ENCODE results near the gene SRPK1. TPM values are rescaled to one million over a fixed set of nuclear protein-coding genes. Genes with fewer than 3 reads are reported as not detected.

SRPK1 gene
- total RNA-seq, 1 donor from 2014 or later, result 55.4 TPM

DNA sequence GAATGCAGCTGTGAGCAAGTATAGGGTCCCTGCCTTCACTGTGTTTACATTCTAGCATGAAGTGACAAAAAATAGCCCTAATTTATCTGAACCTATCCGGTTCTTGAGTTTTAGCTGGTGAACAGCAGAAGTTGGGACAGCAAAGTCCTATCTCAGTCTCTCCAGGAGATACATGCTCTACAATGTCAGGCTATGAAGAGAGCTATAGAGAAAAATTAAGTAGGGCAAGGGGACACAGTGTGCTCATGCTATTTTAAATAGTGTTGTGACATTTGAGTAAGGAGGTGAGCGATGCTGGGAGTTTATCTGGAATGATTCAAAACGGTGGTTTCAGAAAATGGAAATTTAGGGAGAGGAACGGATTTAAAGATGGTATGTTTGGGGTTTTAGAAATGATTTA is 20.4 kb downstream of the SRPK1 start:
- no peak for DNase-seq (ENCODE audit: low spot score)

- no peak for DNase-seq (ENCODE audit: low spot score)
Measured at GRCh38 chr6:35898003-35898402, 22.9 kb downstream of the SRPK1 start.

GRCh38 chr6:35897486-35897885 is 23.4 kb downstream of the SRPK1 start:
- DNase-seq (ENCODE audit: low spot score), result no peak

DNA sequence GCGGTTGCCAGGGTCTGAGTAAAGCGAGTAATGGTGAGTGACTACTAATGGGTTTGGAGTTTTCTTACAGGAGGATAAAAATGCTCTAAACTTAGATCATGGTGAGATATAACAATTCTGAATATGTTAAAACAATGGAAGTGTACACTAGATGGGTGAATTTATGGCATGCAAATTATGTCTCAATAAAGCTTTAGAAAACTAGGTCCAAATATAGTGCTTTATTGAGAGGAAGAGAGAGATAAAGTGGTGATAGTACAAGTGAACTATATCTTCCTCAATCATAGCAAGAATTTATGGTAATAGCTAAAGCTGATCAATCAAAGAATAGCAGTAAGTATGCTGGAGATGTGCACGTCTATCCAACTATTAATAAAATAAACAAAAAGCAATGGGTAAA is 23.9 kb downstream of the SRPK1 start:
- DNase-seq (ENCODE audit: low spot score), result no peak

- no peak for DNase-seq (ENCODE audit: low spot score)
Measured at GRCh38 chr6:35896228-35896627, 24.7 kb downstream of the SRPK1 start.

DNA sequence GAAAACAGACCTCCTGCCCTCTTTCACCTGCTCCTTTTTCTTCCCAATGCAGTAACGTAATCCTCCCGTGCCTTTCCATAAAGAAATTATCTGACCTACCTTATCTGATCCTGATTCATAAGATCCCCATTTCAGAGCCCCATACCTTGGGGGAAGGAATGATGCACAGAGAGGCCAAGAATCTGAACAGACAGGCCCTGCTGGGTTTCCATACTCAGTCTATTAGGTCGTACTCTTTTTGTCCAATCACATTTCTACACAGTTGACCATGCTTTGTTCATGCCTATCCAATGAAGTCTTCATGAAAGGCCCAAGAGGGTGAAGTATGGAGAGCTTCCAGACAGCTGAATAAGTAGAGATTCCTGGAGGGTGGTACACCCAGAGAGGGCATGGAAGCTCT is 25.3 kb downstream of the SRPK1 start:
- DNase-seq (ENCODE audit: low spot score), result no peak

DNA sequence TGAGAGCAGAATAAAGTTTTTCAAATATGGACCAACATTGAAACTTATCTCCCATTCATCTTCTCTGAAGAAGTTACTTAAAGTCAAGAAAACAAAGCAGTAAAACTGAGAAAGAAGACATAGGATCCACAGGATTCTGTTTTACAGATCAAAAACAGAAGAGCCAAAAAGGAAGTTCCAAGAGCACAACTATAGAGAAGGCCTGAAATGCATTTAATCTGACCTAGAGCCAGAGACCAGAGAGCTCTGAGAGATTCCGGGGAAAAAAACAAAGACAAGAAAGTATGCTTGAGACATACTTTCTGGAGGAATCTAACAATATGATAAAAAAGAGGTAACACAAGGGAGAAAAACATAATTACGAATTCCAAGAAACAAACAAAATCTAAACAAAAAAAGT is 26.1 kb downstream of the SRPK1 start:
- DNase-seq (ENCODE audit: low spot score), result no peak

GRCh38 chr6:35893246-35893645 is 27.7 kb downstream of the SRPK1 start:
- no peak for DNase-seq (ENCODE audit: low spot score)

DNA sequence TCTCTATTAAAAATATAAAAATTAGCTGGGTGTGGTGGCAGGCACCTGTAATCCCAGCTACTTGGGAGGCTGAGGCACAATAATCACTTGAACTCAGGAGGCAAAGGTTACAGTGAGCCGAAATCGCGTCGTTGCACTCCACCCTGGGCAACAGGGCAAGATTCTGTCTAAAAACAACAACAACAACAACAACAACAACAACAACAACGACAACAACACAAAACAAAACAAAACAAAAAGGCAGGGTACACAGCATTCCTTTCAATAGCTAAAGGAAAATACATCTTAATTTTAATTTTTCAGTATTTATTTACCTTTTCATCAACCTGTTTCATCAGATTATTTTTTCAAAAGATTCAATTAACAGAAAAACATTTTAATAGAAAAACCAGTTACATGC is 28.4 kb downstream of the SRPK1 start:
- no peak for DNase-seq (ENCODE audit: low spot score)

DNA sequence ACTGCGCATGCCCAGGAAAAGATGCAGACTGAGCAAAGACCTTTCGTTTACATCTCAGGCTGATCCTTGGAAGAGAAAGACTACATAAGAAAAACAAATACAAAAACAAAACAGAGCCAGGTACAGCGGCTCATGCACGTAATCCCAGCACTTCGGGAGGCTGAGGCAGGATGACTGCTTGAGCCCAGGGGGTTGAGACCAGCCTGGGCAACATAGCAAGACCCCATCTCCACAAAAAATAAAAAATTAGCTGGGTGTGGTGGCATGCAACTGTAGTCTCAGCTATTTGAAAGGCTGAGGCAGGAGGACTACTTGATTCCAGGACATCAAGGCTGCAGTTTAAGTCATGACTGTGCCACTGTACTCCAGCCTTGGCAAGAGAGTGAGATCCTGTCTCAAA is 41.7 kb downstream of the SRPK1 start:
- no peak for DNase-seq (ENCODE audit: low spot score)

GRCh38 chr6:35876902-35877301 is 44.0 kb downstream of the SRPK1 start:
- no peak for DNase-seq (ENCODE audit: low spot score)

- no peak for DNase-seq (ENCODE audit: low spot score)
Measured at GRCh38 chr6:35874730-35875129, 46.2 kb downstream of the SRPK1 start.

DNA sequence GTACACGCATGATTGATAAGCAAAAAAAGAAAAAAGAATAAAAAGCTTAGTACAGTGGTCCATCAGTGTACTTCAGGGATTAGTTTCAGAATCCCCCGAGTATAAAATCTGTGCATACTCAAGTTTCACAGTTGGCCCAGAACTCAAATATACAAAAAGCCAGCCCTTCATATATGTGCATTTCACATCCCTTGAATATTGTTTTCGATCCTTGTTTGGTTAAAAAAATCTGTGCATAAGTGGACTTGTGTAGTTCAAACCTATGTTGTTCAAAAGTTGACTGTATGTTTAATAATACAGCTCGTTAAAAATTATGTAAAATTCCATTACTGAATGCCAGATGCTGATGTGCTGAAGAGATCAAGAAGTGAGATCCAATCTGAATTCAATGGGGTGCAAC is 61.5 kb downstream of the SRPK1 start:
- DNase-seq (ENCODE audit: low spot score), result no peak

GRCh38 chr6:35857853-35858252 is 63.0 kb downstream of the SRPK1 start:
- DNase-seq (ENCODE audit: low spot score), result no peak

DNA sequence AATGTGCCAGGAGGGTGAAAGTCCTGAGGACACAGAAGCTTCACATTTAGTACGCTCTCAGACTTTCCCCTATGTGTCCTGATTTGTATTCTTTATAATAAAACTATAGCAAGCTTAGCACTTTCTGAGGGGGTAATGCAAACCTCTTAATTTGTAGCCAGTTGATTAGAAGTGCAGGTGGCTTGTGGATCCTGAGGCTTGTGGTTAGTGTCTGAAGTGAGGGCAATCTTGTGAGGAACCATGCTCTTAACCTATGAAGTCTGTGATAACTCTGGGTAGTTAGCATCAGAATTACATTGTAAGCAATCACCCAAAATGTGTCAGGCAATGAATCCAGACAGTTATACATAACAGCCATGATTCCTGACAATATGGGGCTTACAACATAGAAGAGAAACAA is 64.6 kb downstream of the SRPK1 start:
- no peak for DNase-seq (ENCODE audit: low spot score)

DNA sequence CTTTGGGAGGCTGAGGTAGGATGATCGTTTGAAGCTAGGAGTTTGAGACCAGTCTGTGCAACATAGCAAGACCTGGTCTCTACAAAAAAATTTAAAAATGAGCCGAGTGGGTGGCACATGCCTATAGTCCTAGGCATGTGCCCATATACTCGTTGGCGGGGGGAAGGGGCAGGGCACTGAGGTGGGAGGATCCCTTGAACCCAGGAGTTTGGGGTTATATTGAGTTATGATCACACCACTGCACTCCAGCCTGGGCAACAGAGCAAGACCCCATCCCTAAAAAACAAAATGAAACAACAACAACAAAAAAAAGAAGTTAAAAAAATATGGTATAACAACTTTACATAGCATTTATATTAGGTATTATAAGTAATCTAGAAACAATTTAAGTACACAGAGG is 67.9 kb downstream of the SRPK1 start:
- no peak for DNase-seq (ENCODE audit: low spot score)

GRCh38 chr6:35850208-35850607 is 70.7 kb downstream of the SRPK1 start:
- DNase-seq (ENCODE audit: low spot score), result no peak

DNA sequence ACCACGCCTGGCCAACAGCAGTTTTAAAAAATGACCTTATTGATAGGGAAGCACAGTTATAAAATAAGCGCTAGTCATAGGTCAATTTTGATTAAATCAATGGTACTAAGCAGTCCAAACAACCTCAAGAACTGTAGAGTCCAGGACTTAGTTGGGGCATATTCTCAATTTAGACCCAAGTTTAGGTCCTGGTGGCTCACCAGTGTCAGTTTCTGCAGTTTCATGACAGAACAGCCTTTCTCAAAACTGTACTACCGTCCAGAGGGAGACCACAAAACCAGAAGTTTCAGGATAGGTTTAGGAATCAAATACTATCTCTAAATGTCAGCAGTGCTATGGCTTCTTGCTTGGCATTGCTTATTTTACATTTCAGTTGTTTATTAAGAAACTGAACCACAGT is 76.6 kb downstream of the SRPK1 start:
- DNase-seq (ENCODE audit: low spot score), result no peak

DNA sequence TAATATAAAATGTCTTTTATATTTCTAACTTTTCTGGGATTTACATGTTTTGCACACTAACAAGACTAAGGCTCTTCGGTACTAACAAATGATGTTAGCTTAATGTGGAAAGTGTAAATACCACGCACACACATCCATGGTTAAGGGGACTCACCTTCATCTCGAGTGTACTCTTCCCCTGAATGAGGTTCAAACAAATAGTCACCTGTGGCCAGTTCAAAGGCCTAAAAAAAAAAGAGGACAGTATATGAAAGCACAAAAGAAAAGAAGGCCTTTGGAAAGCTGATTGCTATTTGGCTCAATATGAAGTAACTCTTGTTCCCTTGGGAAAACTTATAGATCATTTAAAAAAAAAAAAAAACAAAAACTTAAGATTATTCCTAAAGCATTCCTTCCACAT is 78.5 kb downstream of the SRPK1 start:
- no peak for DNase-seq (ENCODE audit: low spot score)

- DNase-seq (ENCODE audit: low spot score), result no peak
Measured at GRCh38 chr6:35839019-35839418, 81.9 kb downstream of the SRPK1 start.

DNA sequence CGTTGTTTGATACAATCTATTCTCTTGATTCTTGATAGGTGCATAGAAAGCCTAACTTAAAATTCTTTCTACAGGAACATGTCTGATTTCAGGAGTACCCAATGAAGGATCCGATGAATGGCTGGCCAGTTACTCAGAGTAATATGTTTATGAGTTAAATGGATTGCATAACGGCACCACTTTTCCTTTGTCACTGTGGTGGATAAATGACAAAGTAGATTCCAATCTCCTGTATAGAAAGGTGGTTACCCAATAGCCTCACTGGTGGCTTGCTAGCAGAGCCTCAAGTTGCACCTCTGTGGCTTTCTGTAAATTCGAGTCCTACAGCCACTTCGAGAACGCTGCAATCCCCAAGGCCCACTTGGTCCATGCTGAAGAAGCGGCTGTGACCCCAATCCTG is 87.4 kb downstream of the SRPK1 start:
- DNase-seq (ENCODE audit: low spot score), result no peak

DNA sequence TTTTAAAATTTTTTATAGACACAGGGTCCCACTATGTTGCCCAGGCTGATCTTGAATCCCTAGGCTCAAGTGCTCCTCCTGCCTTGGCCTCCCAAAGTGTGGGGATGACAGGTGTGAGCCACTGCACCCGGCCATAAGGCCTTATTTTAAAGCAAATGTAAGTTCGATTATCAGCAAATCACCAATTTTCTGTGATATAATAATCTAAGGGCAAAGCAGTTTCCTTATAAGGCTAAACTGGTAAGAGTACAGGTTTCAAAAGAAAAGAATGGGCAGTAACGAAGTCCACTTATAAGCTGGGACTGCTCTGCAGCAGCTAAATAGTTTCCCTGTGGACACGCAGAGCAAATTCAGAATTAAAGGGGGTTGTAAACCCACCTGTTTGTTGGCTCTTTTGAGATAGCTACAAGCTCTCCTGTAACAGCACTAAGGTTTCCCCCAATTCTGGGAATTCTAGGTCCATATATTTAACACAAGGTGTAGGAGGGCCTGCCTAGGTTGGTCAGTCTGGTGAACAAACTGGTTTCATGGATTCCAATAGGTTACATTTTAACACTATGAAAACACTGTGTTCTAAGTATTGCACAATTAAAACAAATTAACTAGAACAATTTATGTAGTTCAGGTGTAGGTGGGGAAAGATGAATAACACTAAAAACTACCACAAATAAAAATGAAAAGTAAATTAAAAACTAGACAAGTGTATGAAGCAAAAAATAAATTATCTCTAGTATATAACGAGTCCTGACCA is 89.5 kb downstream of the SRPK1 start:
- no peak for DNase-seq (ENCODE audit: low spot score)

DNA sequence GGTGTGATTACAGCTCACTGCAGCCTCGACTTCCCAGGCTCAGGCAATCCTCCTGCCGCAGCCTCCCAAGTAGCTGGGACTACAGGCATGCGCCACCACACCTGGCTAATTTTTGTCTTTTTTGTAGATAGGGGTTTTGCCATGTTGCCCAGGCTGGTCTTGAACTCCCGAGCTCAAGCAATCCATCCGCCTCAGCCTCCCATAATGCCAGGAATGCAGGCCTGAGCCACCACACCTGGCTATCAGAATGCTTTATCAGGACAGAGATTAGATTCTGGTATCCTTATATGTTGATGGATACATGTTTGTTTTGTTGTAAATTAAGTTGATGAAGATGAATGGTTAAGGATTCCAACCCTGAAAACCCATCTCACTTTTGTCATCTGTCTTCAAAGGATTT is 91.6 kb downstream of the SRPK1 start:
- no peak for DNase-seq (ENCODE audit: low spot score)

- no peak for DNase-seq (ENCODE audit: low spot score)
Measured at GRCh38 chr6:35824552-35825192, 96.2 kb downstream of the SRPK1 start.
